ENCODE data around the gene FUT6.
A peak's percentile ranks its signal among the peaks of the same experiment; 100 is the strongest.

The FUT6 gene

GRCh38 chr19:5827891-5828660, 11.4 kb downstream of the FUT6 start:
- peak; percentile 83 to 95 for DNase-seq (ENCODE audit: low read depth in 2 of 2)

- DNase-seq (ENCODE audit: low read depth in 2 of 2): no peak
These were observed 12.1 kb downstream of the FUT6 start for GRCh38 chr19:5827342-5827890.

DNA sequence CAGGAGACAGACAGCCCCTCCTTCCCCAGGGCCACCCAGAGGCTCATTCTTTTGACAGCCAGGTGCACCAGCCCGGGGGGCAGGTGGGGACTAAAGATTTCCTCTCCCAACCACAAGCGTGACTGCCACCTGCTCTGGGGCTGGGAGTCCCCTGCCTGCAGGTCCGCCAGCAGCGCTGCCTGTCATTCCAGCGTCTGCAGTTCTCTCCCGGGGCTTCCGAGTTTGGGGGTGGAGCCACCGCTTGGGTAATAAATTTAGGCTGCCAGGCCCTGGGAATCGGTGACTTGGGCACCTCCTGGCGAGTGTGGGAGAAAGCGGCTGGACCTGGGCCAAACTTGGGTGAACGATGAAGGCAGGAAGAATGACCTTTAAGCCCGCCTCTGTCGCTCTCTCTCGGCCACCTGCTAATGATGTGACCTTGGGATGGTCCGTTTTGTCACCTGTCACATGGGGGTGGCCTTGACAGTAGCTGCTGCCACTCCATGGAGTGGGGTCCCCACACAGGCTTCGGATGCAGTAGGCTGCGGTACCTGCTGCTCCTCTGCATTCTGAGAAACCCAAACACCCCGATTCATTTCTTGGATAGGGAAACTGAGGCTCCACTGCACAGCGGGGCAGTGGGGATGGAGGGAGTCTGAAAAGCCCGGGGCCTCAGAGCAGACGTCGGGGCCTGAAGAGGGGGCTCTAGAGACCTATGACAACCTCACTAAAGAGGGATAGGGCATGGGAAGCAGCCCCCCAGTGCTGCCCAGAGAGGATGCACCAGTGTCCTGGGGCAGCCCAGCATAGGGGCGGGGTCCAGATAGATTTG, 12.8 kb downstream of the FUT6 start:
- no peak for DNase-seq (ENCODE audit: low read depth in 2 of 2)

GRCh38 chr19:5825178-5825577, 14.3 kb downstream of the FUT6 start:
- DNase-seq (ENCODE audit: low read depth in 2 of 2): no peak

GRCh38 chr19:5824751-5825150, 14.8 kb downstream of the FUT6 start:
- DNase-seq (ENCODE audit: low read depth in 2 of 2): no peak

DNA sequence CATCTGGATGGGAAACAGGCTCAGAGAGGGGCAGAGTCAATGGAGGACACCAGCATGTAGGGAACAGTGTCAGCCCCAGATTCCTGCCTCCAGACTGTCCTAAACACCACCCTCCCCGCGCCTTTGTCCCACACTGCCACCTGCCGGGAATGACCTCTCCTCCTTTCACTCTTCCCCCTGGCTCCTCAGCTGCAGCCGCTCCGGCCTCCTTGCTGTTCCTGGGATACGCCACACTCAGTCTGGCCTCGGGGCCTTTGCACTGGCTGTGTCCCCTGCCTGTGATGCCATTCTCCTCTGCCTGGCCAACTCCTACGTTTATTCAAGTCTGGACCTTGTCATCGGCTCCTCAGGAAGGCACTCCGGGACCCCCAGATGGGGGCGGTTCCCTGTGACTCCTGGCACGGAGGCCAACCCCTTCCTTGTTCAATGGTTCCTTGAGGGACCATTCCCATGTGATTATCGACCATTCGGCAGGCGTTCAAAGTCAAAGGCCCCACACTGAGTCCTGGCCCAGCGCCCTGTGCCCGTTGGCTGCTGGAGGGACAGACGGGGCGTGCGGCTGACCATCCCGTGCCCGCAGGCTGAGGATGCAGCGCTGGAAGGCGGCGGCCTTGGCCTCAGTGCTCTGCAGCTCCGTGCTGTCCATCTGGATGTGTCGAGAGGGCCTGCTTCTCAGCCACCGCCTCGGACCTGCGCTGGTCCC, 15.8 kb downstream of the FUT6 start:
- no peak for DNase-seq (ENCODE audit: low read depth in 2 of 2)

GRCh38 chr19:5822181-5822844, 17.2 kb downstream of the FUT6 start:
- no peak for DNase-seq (ENCODE audit: low read depth in 2 of 2)

GRCh38 chr19:5821521-5822180, 17.9 kb downstream of the FUT6 start:
- DNase-seq (ENCODE audit: low read depth in 2 of 2): no peak

- no peak for DNase-seq (ENCODE audit: low read depth in 2 of 2)
These were observed 18.7 kb downstream of the FUT6 start for GRCh38 chr19:5820785-5821184.

DNA sequence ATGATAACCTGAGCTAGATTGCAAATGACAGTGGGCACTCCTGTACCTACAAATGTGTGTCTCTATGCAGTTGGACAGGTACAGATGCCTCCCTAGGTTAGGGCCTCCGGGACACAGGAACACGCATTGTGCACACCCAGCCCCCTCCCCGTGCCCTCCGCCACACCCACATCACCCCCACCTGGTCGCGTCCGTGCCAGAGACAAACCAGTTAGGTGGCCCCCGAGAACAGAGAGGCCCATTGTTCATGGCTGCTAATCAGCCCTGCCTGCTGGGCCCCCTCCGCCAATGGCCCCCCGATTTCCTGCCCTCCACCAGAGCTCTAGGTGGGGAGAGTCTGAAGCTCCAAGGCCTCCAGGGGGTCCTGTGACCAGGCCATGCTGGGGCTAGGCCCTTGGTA, 20.9 kb downstream of the FUT6 start:
- DNase-seq (ENCODE audit: low read depth in 2 of 2): no peak

DNA sequence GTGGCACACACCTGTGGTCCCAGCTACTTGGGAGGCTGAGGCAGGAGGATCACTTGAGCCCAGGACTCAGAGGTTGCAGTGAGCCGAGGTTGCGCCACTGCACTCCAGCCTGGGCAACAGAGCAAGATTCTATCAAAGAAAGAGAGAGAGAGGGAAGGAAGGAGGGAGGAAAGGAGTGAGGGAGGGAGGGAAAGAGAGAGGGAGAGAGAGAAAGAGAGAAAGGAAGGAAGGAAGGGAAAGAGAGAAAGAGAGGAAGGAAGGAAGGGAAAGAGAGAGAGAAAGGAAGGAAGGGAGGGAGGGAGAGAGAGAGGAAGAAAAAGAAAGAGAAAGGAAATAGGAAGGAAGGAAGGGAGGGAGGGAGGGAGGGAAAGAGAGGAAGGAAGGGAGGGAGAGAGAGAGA, 22.3 kb downstream of the FUT6 start:
- DNase-seq (ENCODE audit: low read depth in 2 of 2): no peak

DNA sequence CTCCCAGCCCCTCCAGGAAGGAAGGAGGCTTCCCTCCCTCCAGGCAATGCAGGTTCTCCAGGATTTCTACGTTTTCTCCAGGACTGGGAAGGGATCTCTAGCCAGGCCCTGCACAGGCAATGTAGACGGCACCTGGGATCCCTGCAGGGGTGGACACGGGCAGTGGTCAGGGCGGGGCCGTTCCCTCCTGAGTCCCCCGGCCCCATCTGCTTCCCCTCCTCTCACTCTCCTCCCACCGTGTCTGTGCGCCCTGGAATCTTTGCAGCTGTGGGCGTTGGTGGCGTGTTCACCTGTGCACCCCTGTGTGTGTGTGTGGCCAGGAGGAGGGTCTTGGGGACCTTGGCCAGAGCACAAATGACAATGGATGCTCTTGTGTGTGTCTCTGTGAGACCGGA, 24.7 kb downstream of the FUT6 start:
- DNase-seq (ENCODE audit: low read depth in 2 of 2): no peak

DNA sequence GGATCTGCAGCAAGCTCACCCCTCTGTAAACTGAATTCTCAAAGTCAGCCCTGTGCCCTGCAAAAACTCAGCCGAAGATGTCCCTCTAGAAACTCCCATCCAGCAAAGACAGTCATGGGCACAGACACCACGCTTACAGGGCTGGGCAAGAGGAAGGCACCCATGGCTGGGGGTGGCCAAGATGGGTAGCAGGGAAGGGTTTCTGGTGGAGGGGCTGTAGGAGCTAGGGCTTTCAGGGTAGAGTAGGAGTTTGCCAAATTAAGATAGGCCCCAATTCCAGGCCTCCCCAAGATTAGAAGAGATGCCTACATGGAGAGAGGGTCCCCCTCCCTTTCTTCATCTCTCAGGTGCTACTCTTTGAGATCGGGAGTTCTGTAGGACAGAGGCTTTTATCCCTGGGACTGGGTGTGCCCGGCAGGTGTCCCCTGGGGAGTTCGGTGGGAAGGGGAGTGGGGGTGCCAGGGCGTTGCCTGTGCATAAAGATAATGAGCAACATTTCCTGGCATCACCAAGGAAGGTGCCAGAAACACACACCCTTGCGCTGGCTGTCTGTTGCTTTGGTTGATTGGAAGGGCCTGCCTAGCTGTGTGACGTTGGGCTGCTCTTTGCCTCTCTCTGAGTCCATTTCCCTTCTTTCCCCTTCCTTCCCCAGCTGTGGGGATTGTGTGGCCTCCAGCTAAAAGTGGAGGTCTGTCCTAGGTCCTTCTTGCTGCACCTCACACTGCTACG, 25.2 kb downstream of the FUT6 start:
- DNase-seq (ENCODE audit: low read depth in 2 of 2): no peak

- DNase-seq (ENCODE audit: low read depth in 2 of 2): no peak
These were observed 28.4 kb downstream of the FUT6 start for GRCh38 chr19:5811117-5811516.

GRCh38 chr19:5809469-5809868, 30.0 kb downstream of the FUT6 start:
- DNase-seq (ENCODE audit: low read depth in 2 of 2): no peak

- no peak for DNase-seq (ENCODE audit: low read depth in 2 of 2)
These were observed 30.4 kb downstream of the FUT6 start for GRCh38 chr19:5809053-5809452.

DNA sequence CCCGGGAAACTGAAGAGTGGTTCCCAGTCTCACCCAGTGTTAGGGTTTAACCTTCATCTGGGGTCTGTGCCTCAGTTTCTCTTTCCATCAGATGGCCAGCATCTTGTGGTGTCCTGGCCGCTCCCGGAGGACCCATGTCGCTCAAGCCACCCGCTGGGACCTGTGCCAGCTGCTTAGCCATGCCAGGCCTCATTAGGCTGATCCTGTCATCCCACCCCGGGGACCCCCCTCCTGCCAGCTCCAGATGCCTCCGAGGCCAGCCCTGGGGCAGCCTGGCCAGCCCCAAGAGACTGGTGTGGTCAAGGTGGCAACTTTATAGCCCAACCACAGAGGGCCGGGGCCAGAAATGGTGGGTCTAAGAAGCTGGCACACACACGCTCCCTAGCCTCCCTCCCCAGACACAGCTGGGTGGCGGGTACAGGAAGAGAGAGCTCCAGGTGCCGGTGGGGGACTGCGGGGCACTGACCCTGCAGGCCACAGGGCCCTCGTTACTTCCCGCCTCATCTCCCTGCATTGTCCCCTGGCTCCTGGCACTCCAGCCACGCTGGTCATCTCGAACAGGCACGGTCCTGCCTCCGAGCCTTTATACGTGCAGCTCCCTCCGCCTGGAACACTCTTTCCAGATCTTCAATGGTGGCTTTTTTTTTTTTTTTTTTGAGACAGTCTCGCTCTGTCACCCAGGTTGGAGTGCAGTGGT, 31.2 kb downstream of the FUT6 start:
- no peak for DNase-seq (ENCODE audit: low read depth in 2 of 2)

GRCh38 chr19:5806905-5807304, 32.6 kb downstream of the FUT6 start:
- no peak for DNase-seq (ENCODE audit: low read depth in 2 of 2)

- DNase-seq (ENCODE audit: low read depth in 2 of 2): no peak
These were observed 33.4 kb downstream of the FUT6 start for GRCh38 chr19:5806133-5806489.

Measured in stimulated activated CD8-positive, alpha-beta memory T cell treated with anti-CD3 and anti-CD28 coated beads, Interleukin-7, amount 100 ng/mL, for 4 hours (primary cell).